B cell (primary cell): Measurements from ENCODE around the gene ARHGAP9. TPM values are rescaled to one million over a fixed set of nuclear protein-coding genes. Genes with fewer than 3 reads are reported as not detected.

Experiments used
- ATAC-seq: fragments of 200-7000 bp; cut with Tn5 transposase; one replicate; pipeline ENCODE4 v1.10.0; 2021; ENCODE audit warnings: low read depth, mild to moderate bottlenecking, moderate number of reproducible peaks, moderate library complexity
- CTCF ChIA-PET: fragments of 350-600 bp; sonication (Branson Sonifier 250); formaldehyde crosslinking; loops from one replicate; lab custom pipeline; 2021; ENCODE audit warnings: antibody characterized with exemption, inconsistent platforms; lab: Charles Lee
- POLR2A ChIA-PET: fragments of 350-600 bp; sonication (Branson Sonifier 250); formaldehyde crosslinking; loops from one replicate; lab custom pipeline; 2021; ENCODE audit warnings: antibody characterized with exemption; lab: Charles Lee
- DNase-seq: peaks from one replicate; pipeline ENCODE4 v3.0.0; 2013
- H2AFZ ChIP-seq: 2 replicates; pipeline ENCODE4 v1.6.1; 2012; ENCODE audit warnings: mild to moderate bottlenecking, low read depth, low read length; ENCODE audit not compliant: insufficient read depth, poor library complexity, severe bottlenecking
- H3K27ac ChIP-seq, 2 donors: 1 replicate in 1 of 2; 2 replicates in 1 of 2; pipeline ENCODE4 v1.5.1; 2012 to 2013; ENCODE audit warnings: low read length in 2 of 2, mild to moderate bottlenecking in 2 of 2, moderate library complexity in 1 of 2
- H3K27me3 ChIP-seq, 4 experiments: fragments of 200-600 bp in 1 of 4; sonication (generic) in 1 of 4; replicated peaks in 1 of 4; 1 replicate in 2 of 4; 2 replicates in 2 of 4; pipeline versions ENCODE4 v1.6.1 to v1.7.0; 2013 to 2016; ENCODE audit warnings: low read length in 3 of 4, mild to moderate bottlenecking in 2 of 4, mixed read lengths in 1 of 4, moderate library complexity in 1 of 4; ENCODE audit not compliant: insufficient read depth in 4 of 4, control insufficient read depth in 3 of 4; ENCODE audit errors: control extremely low read depth in 1 of 4
- H3K36me3 ChIP-seq, 2 experiments: replicated peaks in 1 of 2; 1 replicate in 1 of 2; 2 replicates in 1 of 2; pipeline versions ENCODE4 v1.6.1 to v1.7.1; 2013; ENCODE audit warnings: low read length in 1 of 2; ENCODE audit not compliant: insufficient read depth in 2 of 2, control insufficient read depth in 1 of 2; ENCODE audit errors: control extremely low read depth in 1 of 2, extremely low read depth in 1 of 2
- H3K4me1 ChIP-seq, 2 donors: fragments of 200-600 bp in 1 of 2; sonication (generic) in 1 of 2; 1 replicate in 1 of 2; 2 replicates in 1 of 2; pipeline versions ENCODE4 v1.5.1 to v1.6.1; 2013 to 2017; ENCODE audit warnings: low read length in 2 of 2; ENCODE audit not compliant: control insufficient read depth in 2 of 2, insufficient read depth in 2 of 2
- H3K4me2 ChIP-seq: replicated peaks from 2 replicates; pipeline ENCODE3; 2012; ENCODE audit warnings: mild to moderate bottlenecking, low read depth, low read length; ENCODE audit not compliant: poor library complexity, severe bottlenecking
- H3K4me3 ChIP-seq, 5 experiments: fragments of 200-600 bp in 1 of 5; sonication (generic) in 1 of 5; 1 replicate in 3 of 5; 2 replicates in 2 of 5; pipeline versions ENCODE4 v1.5.1 to v1.7.0; 2011 to 2016; ENCODE audit warnings: low read length in 4 of 5, mild to moderate bottlenecking in 4 of 5, low read depth in 2 of 5, control low read depth in 1 of 5, moderate library complexity in 1 of 5; ENCODE audit not compliant: insufficient read depth in 1 of 5; ENCODE audit errors: control extremely low read depth in 1 of 5, extremely low read depth in 1 of 5
- H3K79me2 ChIP-seq: fragments of 200-600 bp; sonication (generic); one replicate; pipeline ENCODE4 v1.6.0; 2016; ENCODE audit warnings: low read length; ENCODE audit not compliant: control insufficient read depth, insufficient read depth
- H3K9ac ChIP-seq: fragments of 200-600 bp; sonication (generic); 2 replicates; pipeline ENCODE4 v1.6.1; 2017; ENCODE audit warnings: mild to moderate bottlenecking, low read length, moderate library complexity
- H3K9me3 ChIP-seq, 3 donors: one replicate each; pipeline versions ENCODE4 v1.6.1 to v1.7.1; 2013; ENCODE audit warnings: low read length in 2 of 3; ENCODE audit not compliant: control insufficient read depth in 2 of 3, insufficient read depth in 1 of 3; ENCODE audit errors: control extremely low read depth in 1 of 3
- H4K20me1 ChIP-seq: 2 replicates; pipeline ENCODE4 v1.6.0; 2012; ENCODE audit warnings: mild to moderate bottlenecking, low read length; ENCODE audit not compliant: insufficient read depth, control insufficient read depth, poor library complexity, severe bottlenecking
- H3K27ac Mint-ChIP-seq: one replicate; pipeline ENCODE4 v1.8.0; 2021; ENCODE audit warnings: mixed read lengths
- H3K27me3 Mint-ChIP-seq: one replicate; pipeline ENCODE4 v1.8.0; 2021; ENCODE audit warnings: mixed read lengths
- H3K4me1 Mint-ChIP-seq: one replicate; pipeline ENCODE4 v1.8.0; 2021; ENCODE audit warnings: mixed read lengths
- H3K4me3 Mint-ChIP-seq: one replicate; pipeline ENCODE4 v1.8.0; 2021; ENCODE audit warnings: mixed read lengths
- H3K9me3 Mint-ChIP-seq: one replicate; pipeline ENCODE4 v1.8.0; 2022; ENCODE audit warnings: mixed read lengths; ENCODE audit not compliant: insufficient read depth
- CTCF ChIP-seq: fragments of 200-600 bp; IDR thresholded peaks from one replicate; pipeline ENCODE4 v1.8.0; 2022; ENCODE audit warnings: antibody characterized with exemption, mild to moderate bottlenecking
- EZH2 ChIP-seq: IDR thresholded peaks from 2 replicates; pipeline ENCODE4 v1.6.1; 2012; ENCODE audit warnings: borderline replicate concordance, low read depth, mild to moderate bottlenecking, moderate library complexity, low read length; ENCODE audit not compliant: insufficient read depth, poor library complexity, severe bottlenecking
- WGBS: methylation state at CpG from one replicate; pipeline ENCODE4 v1.1.5; 2013; ENCODE audit warnings: missing lambda C conversion rate; ENCODE audit not compliant: insufficient coverage; 5-methylcytosine and 5-hydroxymethylcytosine counted together
- intact Hi-C: fragments of 100-400 bp; cut with micrococcal nuclease; formaldehyde crosslinking; loops from one replicate; pipeline ENCODE4 v1.10.0; 2022
- polyA plus RNA-seq: library from polyadenylated mRNA; depleted of rRNA; stranded (reverse); fragments of >200 nt; gene quantifications from 2 replicates; pipeline ENCODE4 v1.2.3, GENCODE V29; 2012
- total RNA-seq, 2 donors: library from RNA; stranded (reverse); fragments of 120-200 nt in 1 of 2; gene quantifications; 1 replicate in 1 of 2; 2 replicates in 1 of 2; pipeline versions ENCODE4 v1.2.3 to v1.2.4, GENCODE V29; 2013 to 2022

ARHGAP9 gene
- total and polyA plus RNA-seq, 2 donors (not counting 1 experiment from before 2014, with no cell fraction given): 161 to 390 TPM

- H3K9me3 ChIP-seq: no peaks in the 10 kb centered on the region
- WGBS: 11% methylated on average over 1 of the region's 1 CpG
- Mint-ChIP-seq H3K9me3 (no peaks in the 10 kb centered on the region), H3K4me3 (peak overlapping the region; percentile 36), H3K27ac (no peak overlapping the region), H3K4me1 (peaks cover 38% of the 10 kb centered on the region), H3K27me3 (no peaks in the 10 kb centered on the region)
- no peak overlapping the region for H3K4me2 ChIP-seq
- peaks cover 28 to 36% of the 10 kb centered on the region in 2 donors for H3K4me1 ChIP-seq
- intact Hi-C loops: no loop called here
- no peak overlapping the region for H2AFZ ChIP-seq
- peaks cover 19% of the 10 kb centered on the region for H4K20me1 ChIP-seq
- H3K79me2 ChIP-seq: peaks cover 25% of the 10 kb centered on the region
- DNase-seq (no peak), ATAC-seq (no peak)
- TF ChIP-seq EZH2 (no peak), CTCF (no peak)
- H3K36me3 ChIP-seq: peaks cover 27 to 57% of the 10 kb centered on the region in 2 experiments
- no peak overlapping the region for H3K9ac ChIP-seq
- H3K27ac ChIP-seq: no peak overlapping the region
- CTCF ChIA-PET: interaction anchor here (1.1 kb wide), 1 partner anchor 58 kb away, joined by 3 read pairs; no protein-coding TSS in a partner anchor
- no peak overlapping the region for H3K4me3 ChIP-seq
- POLR2A ChIA-PET: interaction anchor here (2.3 kb wide), 1 partner anchor 40 kb away, joined by 5 read pairs; no protein-coding TSS in a partner anchor
- H3K27me3 ChIP-seq: no peaks in the 10 kb centered on the region
Observed at GRCh38 chr12:57517187-57517586, 37.5 kb upstream of the ARHGAP9 start.

GRCh38 chr12:57516617-57517153 lies 37.0 kb upstream of the ARHGAP9 start:
- no peaks in the 10 kb centered on the region for H3K27me3 ChIP-seq
- H2AFZ ChIP-seq: no peak overlapping the region
- peaks cover 25% of the 10 kb centered on the region for H3K79me2 ChIP-seq
- no peaks in the 10 kb centered on the region for H3K9me3 ChIP-seq
- H3K27ac Mint-ChIP-seq: no peak overlapping the region
- WGBS: 97% methylated on average over 8 of the region's 11 CpGs
- ChIA-PET POLR2A (interaction anchor here (0.6 to 2.3 kb wide), 4 partner anchors 17 to 69 kb away, joined by 3 to 5 read pairs (median 4); no protein-coding TSS in a partner anchor), CTCF (interaction anchor here (1.1 to 1.2 kb wide), 2 partner anchors 58 to 61 kb away, joined by 3 read pairs; partner anchors contain the start of gene INHBE)
- ATAC-seq (no peak), DNase-seq (no peak)
- no peak overlapping the region for H3K4me3 Mint-ChIP-seq
- intact Hi-C loops: no loop called here
- H3K27me3 Mint-ChIP-seq: no peaks in the 10 kb centered on the region
- H3K4me2 ChIP-seq: no peak overlapping the region
- peaks cover 33% of the 10 kb centered on the region for H3K4me1 Mint-ChIP-seq
- no peak for TF ChIP-seq CTCF
- TF ChIP-seq EZH2: no peak
- peaks cover 19% of the 10 kb centered on the region for H4K20me1 ChIP-seq
- peaks cover 23 to 31% of the 10 kb centered on the region in 2 donors for H3K4me1 ChIP-seq
- no peak overlapping the region for H3K4me3 ChIP-seq
- H3K36me3 ChIP-seq: peaks cover 27 to 62% of the 10 kb centered on the region in 2 experiments
- H3K27ac ChIP-seq: no peak overlapping the region
- no peak overlapping the region for H3K9ac ChIP-seq
- no peaks in the 10 kb centered on the region for H3K9me3 Mint-ChIP-seq
